Stomach smooth muscle (tissue), 2 donors: ENCODE measurements around the gene ADAMTS9.

Source experiments
- H3K27ac ChIP-seq: one replicate; pipeline ENCODE4 v1.7.0; 2013; ENCODE audit warnings: mild to moderate bottlenecking, low read length, inconsistent platforms
- H3K27me3 ChIP-seq, 2 donors: one replicate each; pipeline ENCODE4 v1.7.0; 2013; ENCODE audit warnings: low read length in 2 of 2; ENCODE audit not compliant: insufficient read depth in 2 of 2, control insufficient read depth in 1 of 2
- H3K36me3 ChIP-seq, 2 donors: one replicate each; pipeline ENCODE4 v1.7.0; 2013; ENCODE audit warnings: low read length in 2 of 2; ENCODE audit not compliant: control insufficient read depth in 2 of 2, insufficient read depth in 2 of 2
- H3K4me1 ChIP-seq: one replicate; pipeline ENCODE4 v1.7.0; 2013; ENCODE audit warnings: low read length; ENCODE audit not compliant: control insufficient read depth, insufficient read depth
- H3K4me3 ChIP-seq, 2 donors: one replicate each; pipeline ENCODE4 v1.7.0; 2013; ENCODE audit warnings: low read length in 2 of 2
- H3K9ac ChIP-seq, 2 donors: one replicate each; pipeline ENCODE4 v1.7.0; 2013; ENCODE audit warnings: low read length in 2 of 2, mild to moderate bottlenecking in 1 of 2
- H3K9me3 ChIP-seq, 2 donors: one replicate each; pipeline ENCODE4 v1.7.0; 2013; ENCODE audit warnings: low read length in 2 of 2; ENCODE audit not compliant: control insufficient read depth in 2 of 2
- donor health status: healthy.
- donor health status: Pancreatic carcinoma.

ADAMTS9 gene

DNA sequence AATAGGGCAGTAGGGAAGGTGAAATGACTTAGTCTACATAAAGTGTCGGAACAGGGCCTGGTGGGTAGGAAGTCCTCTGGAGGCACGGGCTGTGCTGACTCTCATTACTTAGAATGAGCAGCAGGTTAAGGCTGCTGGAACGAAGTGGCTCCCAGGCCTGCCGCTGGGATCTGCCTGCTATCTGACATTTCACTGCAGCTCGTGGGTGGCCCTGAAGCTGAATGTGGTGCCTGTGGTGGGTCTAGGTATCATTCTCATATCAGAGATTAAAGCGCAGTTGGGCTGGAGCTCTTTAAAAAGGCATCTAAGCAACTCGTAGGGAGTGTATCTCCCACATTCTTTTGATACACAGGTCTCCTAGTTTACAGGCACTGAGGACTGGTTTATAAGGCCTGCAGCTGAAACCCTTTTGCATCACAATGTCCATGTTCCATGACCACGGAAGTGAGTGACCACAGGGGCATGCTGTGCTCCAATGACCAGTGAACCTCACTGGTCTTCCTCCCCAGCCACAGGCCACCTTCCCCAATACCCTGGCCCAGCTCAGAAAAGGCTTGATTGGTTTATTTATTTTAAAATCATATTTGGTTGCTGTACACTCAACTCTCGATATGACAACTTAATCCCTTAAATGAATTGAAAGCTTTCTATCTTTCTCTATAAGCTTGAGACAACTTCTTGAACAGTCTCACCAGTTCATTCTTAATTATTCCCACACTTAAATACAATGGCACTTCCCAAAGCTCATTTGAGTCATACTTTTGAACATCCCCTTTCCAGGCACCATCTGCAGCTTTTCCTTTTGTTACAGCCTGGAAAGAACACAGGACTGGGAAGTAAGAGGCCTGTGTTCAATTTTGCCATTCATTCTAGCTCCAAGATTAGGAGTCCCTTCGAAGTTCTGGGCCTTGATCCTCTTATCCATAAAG, 19.0 kb downstream of the ADAMTS9 start:
- Histone ChIP-seq H3K27ac (peak overlapping the region; percentile 68), H3K27me3 (no peaks in the 10 kb centered on the region), H3K36me3 (no peaks in the 10 kb centered on the region), H3K9me3 (no peaks in the 10 kb centered on the region), H3K4me3 (peak overlapping the region in 1 of 2 donors; percentile 41), H3K9ac (no peak overlapping the region), H3K4me1 (peaks cover 20% of the 10 kb centered on the region)

DNA sequence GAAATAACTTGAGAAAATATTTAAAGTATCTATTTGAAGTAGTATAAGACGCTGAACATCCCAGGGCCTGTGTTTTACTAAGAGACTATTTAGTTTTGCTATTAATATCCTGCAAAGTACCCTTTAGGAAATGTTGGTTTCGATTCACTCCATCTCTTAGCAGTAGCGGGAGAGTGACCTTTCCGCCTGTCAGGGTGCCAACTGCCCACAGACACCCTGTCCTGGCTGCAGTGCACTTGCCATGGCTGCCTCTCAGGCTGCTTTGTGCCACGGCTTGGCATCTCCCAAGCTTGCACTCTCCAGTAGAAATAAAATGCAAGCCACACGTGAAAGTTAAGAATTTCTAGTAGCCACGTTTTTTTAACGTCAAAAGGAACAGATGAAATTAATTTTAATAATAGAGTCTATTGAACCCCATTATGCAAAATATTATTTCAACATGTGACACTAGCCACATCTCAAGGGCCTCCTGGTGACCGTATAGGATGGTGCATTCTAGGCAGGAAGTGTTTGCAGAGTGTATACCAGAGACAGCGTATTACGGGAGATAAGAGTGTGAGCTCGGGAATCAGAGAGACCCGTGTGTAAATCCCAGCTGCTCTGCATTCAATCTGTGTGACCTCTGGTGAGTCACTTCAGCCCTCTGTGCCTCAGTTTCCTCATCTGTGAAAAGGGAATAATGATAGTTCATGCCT, 19.8 kb downstream of the ADAMTS9 start:
- H3K4me1 ChIP-seq, result peaks cover 20% of the 10 kb centered on the region
- H3K36me3 ChIP-seq, result no peaks in the 10 kb centered on the region
- H3K9me3 ChIP-seq, result no peaks in the 10 kb centered on the region
- H3K27me3 ChIP-seq, result no peaks in the 10 kb centered on the region
- H3K27ac ChIP-seq, result peak overlapping the region; percentile 68
- peak overlapping the region in 1 of 2 donors; percentile 41 for H3K4me3 ChIP-seq
- H3K9ac ChIP-seq, result no peak overlapping the region

DNA sequence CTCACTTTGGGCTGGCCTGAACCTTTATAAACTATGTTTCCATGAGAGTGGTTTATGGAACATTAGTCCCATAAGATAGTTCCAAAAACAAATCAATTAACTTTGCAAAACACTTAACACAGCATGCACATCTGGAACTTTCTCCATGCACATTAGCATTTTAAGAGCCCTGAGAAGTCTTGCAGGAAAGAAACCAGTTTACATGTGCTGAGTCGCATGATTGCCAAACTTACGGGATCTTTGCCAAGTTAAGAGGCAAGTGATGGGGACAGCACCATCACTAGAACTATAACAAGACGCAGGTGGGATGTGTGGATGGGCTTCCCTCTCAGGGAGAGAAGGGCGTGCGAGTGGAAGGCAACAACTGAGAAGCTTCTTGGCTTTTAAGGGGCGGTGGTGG, 20.7 kb downstream of the ADAMTS9 start:
- Histone ChIP-seq H3K9me3 (no peaks in the 10 kb centered on the region), H3K9ac (no peak overlapping the region), H3K27ac (peak overlapping the region; percentile 37), H3K36me3 (no peaks in the 10 kb centered on the region), H3K27me3 (no peaks in the 10 kb centered on the region), H3K4me3 (no peak overlapping the region), H3K4me1 (peaks cover 20% of the 10 kb centered on the region)

DNA sequence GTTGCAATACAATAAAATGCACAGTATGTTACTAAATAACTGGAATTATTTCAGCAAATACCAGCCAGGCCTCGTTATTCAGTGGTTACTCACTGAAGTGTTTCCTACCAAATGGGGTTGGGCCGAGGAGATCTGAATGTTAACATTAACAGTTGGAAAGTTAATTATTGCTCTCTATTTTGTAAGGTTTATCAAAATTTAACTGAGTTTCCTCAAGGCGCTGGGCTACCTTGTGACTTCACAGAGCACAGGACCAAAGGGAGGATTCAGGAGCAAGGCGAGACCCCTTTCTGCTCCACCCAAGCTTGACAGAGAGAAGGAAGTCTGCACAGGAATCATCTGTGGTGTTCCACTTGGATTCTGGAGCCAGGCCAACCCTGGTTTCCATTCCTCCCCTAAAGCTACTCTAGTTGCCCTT, 21.6 kb downstream of the ADAMTS9 start:
- no peaks in the 10 kb centered on the region for H3K36me3 ChIP-seq
- H3K27me3 ChIP-seq, result no peaks in the 10 kb centered on the region
- H3K4me1 ChIP-seq, result peaks cover 20% of the 10 kb centered on the region
- no peaks in the 10 kb centered on the region for H3K9me3 ChIP-seq
- H3K9ac ChIP-seq, result no peak overlapping the region
- H3K4me3 ChIP-seq, result no peak overlapping the region
- no peak overlapping the region for H3K27ac ChIP-seq

DNA sequence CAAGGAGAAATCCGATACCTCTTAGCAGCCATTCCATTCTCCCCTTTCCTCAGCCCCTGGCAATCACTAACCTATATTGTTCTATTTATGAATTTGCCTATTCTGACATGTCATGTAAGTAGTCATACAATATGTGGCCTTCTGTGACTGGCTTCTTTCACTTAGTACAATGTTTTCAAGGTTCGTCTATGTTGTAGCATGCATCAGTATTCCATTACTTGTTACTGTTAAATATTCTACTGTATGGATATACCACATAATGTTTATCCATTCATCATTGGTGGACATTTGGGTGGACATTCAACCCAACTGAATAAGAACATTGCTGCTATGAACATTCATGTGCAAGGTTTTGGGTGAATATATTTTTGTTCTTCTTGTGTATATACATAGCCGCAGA, 23.4 kb downstream of the ADAMTS9 start:
- H3K4me3 ChIP-seq, result no peak overlapping the region
- no peaks in the 10 kb centered on the region for H3K36me3 ChIP-seq
- H3K4me1 ChIP-seq, result peaks cover 20% of the 10 kb centered on the region
- no peak overlapping the region for H3K9ac ChIP-seq
- no peaks in the 10 kb centered on the region for H3K9me3 ChIP-seq
- no peak overlapping the region for H3K27ac ChIP-seq
- H3K27me3 ChIP-seq, result no peaks in the 10 kb centered on the region

DNA sequence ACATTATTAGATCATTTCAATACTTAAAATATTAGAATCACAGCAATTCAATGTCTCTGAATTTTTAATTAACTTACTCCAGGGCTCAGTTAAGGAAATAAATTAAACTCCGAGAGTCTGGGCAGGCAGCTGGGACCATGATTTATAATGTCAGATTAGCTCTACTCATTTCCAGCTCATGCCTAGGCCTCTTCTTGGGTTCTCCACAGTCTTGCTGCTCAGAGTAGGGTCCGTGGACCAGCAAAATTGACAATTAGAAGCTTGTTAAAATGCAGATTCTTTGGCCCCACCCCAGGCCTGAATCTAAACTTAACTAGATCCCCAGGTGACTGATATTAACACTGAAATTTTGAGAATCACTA, 28.2 kb downstream of the ADAMTS9 start:
- Histone ChIP-seq H3K27ac (no peak overlapping the region), H3K4me3 (no peak overlapping the region), H3K9me3 (no peaks in the 10 kb centered on the region)

DNA sequence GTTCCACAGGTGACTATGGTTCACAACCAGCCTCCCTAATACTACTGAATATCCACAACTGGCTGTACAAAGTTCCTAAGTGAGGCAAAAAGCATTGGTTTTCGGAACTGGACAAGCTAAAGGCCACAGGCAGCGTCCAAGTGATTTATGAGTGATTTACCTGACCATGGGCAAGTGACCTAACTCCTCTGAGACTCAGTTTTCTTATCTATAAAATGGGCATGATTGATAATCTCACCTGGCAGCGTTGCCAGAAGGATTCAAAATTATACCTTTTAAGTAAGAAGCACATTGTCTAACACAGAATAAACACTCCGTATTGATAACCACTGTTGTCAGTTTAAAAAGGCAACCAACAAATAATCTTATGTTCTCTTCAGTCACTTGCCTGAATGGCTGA, 29.8 kb downstream of the ADAMTS9 start:
- H3K36me3 ChIP-seq, result peaks cover 0 to 3% of the 10 kb centered on the region in 2 donors

More for the DNA sequence above, 28.2 kb downstream of the ADAMTS9 start:
- H3K36me3 ChIP-seq, result peaks cover 0 to 3% of the 10 kb centered on the region in 2 donors
- no peak overlapping the region for H3K9ac ChIP-seq
- H3K4me1 ChIP-seq, result no peaks in the 10 kb centered on the region
- no peaks in the 10 kb centered on the region for H3K27me3 ChIP-seq

DNA sequence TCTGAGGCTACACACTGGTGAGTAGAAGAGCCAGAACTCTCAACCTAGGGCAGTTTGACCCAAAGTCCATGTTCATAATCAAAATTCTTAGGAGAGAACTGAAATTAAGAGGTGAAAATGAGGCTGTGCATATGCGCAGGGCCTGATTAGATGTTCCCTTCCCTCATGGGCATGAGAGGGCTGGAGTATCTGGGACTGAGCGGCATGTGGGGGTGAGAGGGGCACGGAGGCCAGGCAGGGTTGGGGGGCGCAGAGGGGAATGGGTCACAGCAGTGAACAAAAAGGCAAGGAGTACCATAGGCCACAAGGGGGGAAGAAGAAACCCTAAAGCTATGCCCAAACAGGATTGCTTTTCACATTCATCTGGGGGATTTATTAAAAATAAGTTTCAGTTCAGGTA, 31.3 kb downstream of the ADAMTS9 start:
- H3K9me3 ChIP-seq, result no peaks in the 10 kb centered on the region
- no peak overlapping the region for H3K27ac ChIP-seq
- H3K4me3 ChIP-seq, result no peak overlapping the region
- no peaks in the 10 kb centered on the region for H3K4me1 ChIP-seq
- peaks cover 0 to 3% of the 10 kb centered on the region in 2 donors for H3K36me3 ChIP-seq
- H3K27me3 ChIP-seq, result no peaks in the 10 kb centered on the region
- H3K9ac ChIP-seq, result no peak overlapping the region

More for the DNA sequence above, 29.8 kb downstream of the ADAMTS9 start:
- Histone ChIP-seq H3K4me1 (no peaks in the 10 kb centered on the region), H3K9me3 (no peaks in the 10 kb centered on the region), H3K9ac (no peak overlapping the region), H3K27me3 (no peaks in the 10 kb centered on the region), H3K27ac (no peak overlapping the region), H3K4me3 (no peak overlapping the region)

DNA sequence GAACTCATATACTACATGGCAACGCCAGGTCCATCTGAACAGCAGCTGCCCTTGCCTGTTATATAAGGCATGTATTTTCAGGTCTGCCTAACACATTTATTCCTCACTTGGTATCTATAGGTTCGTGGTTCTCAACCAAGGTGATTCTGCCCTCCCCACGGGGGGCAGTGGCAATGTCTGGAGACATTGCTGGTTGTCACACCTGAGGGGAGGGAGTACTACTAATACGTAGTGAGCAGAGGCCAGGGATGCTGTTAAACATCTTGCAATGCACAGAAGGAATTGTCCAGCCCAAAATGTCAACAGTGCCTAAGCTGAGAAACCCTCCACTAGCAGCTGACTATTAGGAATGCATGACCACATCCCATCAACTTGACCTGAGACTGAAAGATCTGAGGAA, 32.6 kb downstream of the ADAMTS9 start:
- Histone ChIP-seq H3K9ac (no peak overlapping the region), H3K36me3 (peaks cover 0 to 3% of the 10 kb centered on the region in 2 donors), H3K27me3 (no peaks in the 10 kb centered on the region), H3K4me3 (no peak overlapping the region), H3K9me3 (no peaks in the 10 kb centered on the region), H3K27ac (no peak overlapping the region), H3K4me1 (no peaks in the 10 kb centered on the region)

DNA sequence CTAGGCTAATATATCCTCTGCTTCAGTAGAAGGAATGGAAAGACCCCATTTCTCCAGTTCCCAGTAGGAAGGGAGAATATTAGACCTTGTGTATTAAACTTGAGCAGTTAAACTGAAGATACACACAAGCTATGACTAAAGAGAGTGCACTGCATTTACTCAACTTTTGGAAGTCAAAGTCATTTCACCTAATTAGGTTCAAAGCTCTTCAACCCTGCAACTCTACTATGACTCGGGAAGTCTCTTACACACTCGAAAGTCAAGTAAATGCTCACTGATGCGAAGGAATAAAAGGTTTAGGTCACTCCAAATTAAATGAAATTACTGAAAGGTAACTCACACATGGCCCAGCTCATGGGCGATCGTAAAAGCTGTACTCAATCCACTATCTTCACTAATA, 33.8 kb downstream of the ADAMTS9 start:
- Histone ChIP-seq H3K4me3 (no peak overlapping the region), H3K27me3 (no peaks in the 10 kb centered on the region), H3K4me1 (no peaks in the 10 kb centered on the region), H3K9ac (no peak overlapping the region), H3K36me3 (peaks cover 0 to 3% of the 10 kb centered on the region in 2 donors), H3K9me3 (no peaks in the 10 kb centered on the region), H3K27ac (no peak overlapping the region)

DNA sequence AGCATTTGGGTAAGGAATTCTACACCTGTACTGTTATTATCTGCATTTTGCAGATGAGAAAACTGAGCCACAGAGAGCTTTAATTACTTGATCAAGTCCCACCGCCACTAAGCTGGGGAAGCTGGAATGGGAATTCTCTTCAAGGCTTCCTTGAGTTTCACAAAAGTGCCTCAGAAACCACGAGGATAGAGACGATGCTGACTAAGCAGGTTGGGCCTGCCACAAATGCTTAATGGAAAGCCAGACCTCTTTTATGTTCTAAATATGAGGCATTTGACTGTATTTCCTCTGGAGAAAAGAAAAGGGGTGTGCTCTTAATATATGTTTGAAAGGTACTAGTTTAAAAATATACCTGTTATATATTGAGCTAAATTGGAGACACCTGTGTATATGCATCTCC, 34.7 kb downstream of the ADAMTS9 start:
- no peaks in the 10 kb centered on the region for H3K9me3 ChIP-seq
- peaks cover 0 to 3% of the 10 kb centered on the region in 2 donors for H3K36me3 ChIP-seq

More for the DNA sequence above, 34.7 kb downstream of the ADAMTS9 start:
- no peak overlapping the region for H3K9ac ChIP-seq
- H3K4me3 ChIP-seq, result no peak overlapping the region
- no peak overlapping the region for H3K27ac ChIP-seq
- H3K4me1 ChIP-seq, result no peaks in the 10 kb centered on the region
- H3K27me3 ChIP-seq, result no peaks in the 10 kb centered on the region
